C4-2B (cell line): ENCODE measurements around the gene TUT7.

Experiments
- CTCF ChIP-seq: fragments of 450-650 bp; conservative IDR thresholded peaks from 2 replicates; pipeline ENCODE4 v1.5.1; 2017; ENCODE audit warnings: mild to moderate bottlenecking
- ZFX ChIP-seq: fragments of 450-650 bp; IDR thresholded peaks from 2 replicates; pipeline ENCODE4 v1.6.1; 2017

- TF ChIP-seq CTCF (no peak), ZFX (no peak)
Observed at GRCh38 chr9:86286278-86286677, 67.9 kb downstream of the TUT7 start.
